ENCODE results near the gene RIT1.

- no peak for TF ChIP-seq EZH2 (IDR thresholded peaks at IDR 0.05; ENCODE audit: borderline replicate concordance, low read depth, low read length, severe bottlenecking)
- TF ChIP-seq POLR2A (IDR thresholded peaks at IDR 0.05; ENCODE audit: low read depth, low read length) = no peak
- no peak for TF ChIP-seq POLR2AphosphoS5 (IDR thresholded peaks at IDR 0.05; ENCODE audit: insufficient read depth, low read depth, low read length)
- TF ChIP-seq CTCF (IDR thresholded peaks at IDR 0.05; ENCODE audit: extremely low read depth in 1 of 2, insufficient read depth in 1 of 2, low read depth in 1 of 2, low read length in 2 of 2) = no peak
- no peak for TF ChIP-seq MAX (IDR thresholded peaks at IDR 0.05; ENCODE audit: insufficient read depth, insufficient read length)
- no peak for TF ChIP-seq JUN (IDR thresholded peaks at IDR 0.05; ENCODE audit: borderline replicate concordance, insufficient read depth, insufficient read length, low read depth)
Measured at GRCh38 chr1:155864393-155864792, 46.8 kb downstream of the RIT1 start.
